Transverse colon (tissue), 4 donors: Measurements from ENCODE around the gene CYP4F12. TPM values are rescaled to one million over a fixed set of nuclear protein-coding genes. Genes with fewer than 3 reads are reported as not detected.

Experiments
- DNase-seq: peaks from one replicate; pipeline ENCODE4 v3.0.0-alpha.2; 2019
- H3K27ac ChIP-seq, 4 donors: fragments of 200-600 bp; sonication (generic); 2 replicates each; pipeline ENCODE4 v1.5.1; 2016 to 2018; ENCODE audit warnings: inconsistent platforms in 4 of 4
- H3K27me3 ChIP-seq: fragments of 200-600 bp; sonication (generic); 2 replicates; pipeline ENCODE4 v1.5.1; 2017; ENCODE audit warnings: inconsistent platforms
- H3K36me3 ChIP-seq, 4 donors: fragments of 200-600 bp; sonication (generic); 2 replicates each; pipeline ENCODE4 v1.5.1; 2017 to 2019; ENCODE audit warnings: inconsistent platforms in 4 of 4
- H3K4me1 ChIP-seq, 4 donors: fragments of 200-600 bp; sonication (generic); 2 replicates each; pipeline ENCODE4 v1.5.1; 2017 to 2020; ENCODE audit warnings: inconsistent platforms in 4 of 4
- H3K4me3 ChIP-seq, 4 donors: fragments of 200-600 bp; sonication (generic); 1 replicate in 1 of 4; 2 replicates in 3 of 4; pipeline versions ENCODE4 v1.5.1 to v1.6.1; 2017 to 2019; ENCODE audit warnings: inconsistent platforms in 4 of 4
- H3K9me3 ChIP-seq, 2 donors: fragments of 200-600 bp; sonication (generic); 2 replicates each; pipeline ENCODE4 v1.5.1; 2017 to 2019; ENCODE audit warnings: inconsistent platforms in 2 of 2
- EP300 ChIP-seq: sonication (generic); formaldehyde crosslinking; IDR thresholded peaks from one replicate; pipeline ENCODE4 v1.6.1; 2017; ENCODE audit warnings: antibody characterized with exemption, low read depth
- POLR2A ChIP-seq: fragments of 450-650 bp; IDR thresholded peaks from one replicate; pipeline ENCODE4 v1.6.1; 2016; ENCODE audit warnings: antibody characterized with exemption, mild to moderate bottlenecking, moderate library complexity
- POLR2AphosphoS5 ChIP-seq, 3 donors: sonication (generic); formaldehyde crosslinking; IDR thresholded peaks; one replicate each; pipeline ENCODE4 v1.6.1; 2016; ENCODE audit warnings: antibody characterized with exemption in 3 of 3
- WGBS, 2 donors: methylation state at CpG; one replicate each; pipeline ENCODE4 v1.1.5; 2018; ENCODE audit warnings: low coverage in 1 of 2; 5-methylcytosine and 5-hydroxymethylcytosine counted together
- in situ Hi-C, 4 donors: fragments of 200-750 bp; cut with MboI; loops; one replicate each; pipeline versions ENCODE4 v1.15.0 to v1.15.1; 2017; ENCODE audit warnings: low sequenced_read_pairs in 3 of 4, low pct_ligation_motif_present in 1 of 4, low pct_unique_long_range_greater_than_20kb in 1 of 4
- intact Hi-C: fragments of 100-400 bp; cut with DNase I; formaldehyde crosslinking; loops from one replicate; pipeline ENCODE4 v1.15.1; 2023; ENCODE audit warnings: low total_unique reads
- total RNA-seq, 4 donors: library from RNA; depleted of rRNA; stranded (reverse); fragments of >200 nt; gene quantifications; one replicate each; pipeline ENCODE4 v1.1.0, GENCODE V29; 2016
- TF ChIP-seq, protein P1 (sequence below), 5 experiments: fragments of 200-600 bp in 3 of 5; fragments of 450-650 bp in 2 of 5; sonication (generic) in 3 of 5; IDR thresholded peaks; 1 replicate in 2 of 5; 2 replicates in 3 of 5; pipeline ENCODE4 v1.5.1; 2016 to 2017; ENCODE audit warnings: antibody characterized with exemption in 5 of 5, inconsistent platforms in 3 of 5, mild to moderate bottlenecking in 2 of 5, moderate library complexity in 1 of 5

Gene CYP4F12
- total RNA-seq, 4 donors from 2014 or later: 229 to 406 (median 273) TPM

DNA sequence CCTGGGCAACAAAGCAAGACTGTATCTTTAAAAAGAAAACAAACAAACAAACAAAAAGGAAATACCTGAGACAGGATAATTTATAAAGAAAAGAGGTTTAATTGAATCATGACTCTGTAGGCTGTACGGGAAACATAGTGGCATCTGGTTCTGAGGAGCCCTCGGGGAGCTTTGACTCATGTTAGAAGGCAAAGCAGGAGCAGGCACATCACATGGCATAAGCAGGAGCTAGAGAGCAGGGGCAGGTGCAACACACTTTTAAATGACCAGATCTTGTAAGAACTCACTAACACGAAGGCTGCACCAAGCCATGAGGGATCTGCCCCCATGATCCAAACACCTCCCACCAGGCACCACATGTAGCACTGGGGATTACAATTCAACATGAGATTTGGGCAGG, 41.8 kb downstream of the CYP4F12 start:
- intact Hi-C loops (no loop called here), in situ Hi-C loops (no loop called here)
- peaks cover 0 to 9% (median 3%) of the 10 kb centered on the region in 4 donors for H3K4me1 ChIP-seq
- no peak for DNase-seq
- H3K27ac ChIP-seq: no peak overlapping the region
- H3K27me3 ChIP-seq: no peaks in the 10 kb centered on the region
- WGBS, 2 donors: 55% methylated on average over 3 of the region's 3 CpGs; no CpG with 5 or more reads in 1 of the 2 donors
- H3K36me3 ChIP-seq: no peaks in the 10 kb centered on the region
- H3K4me3 ChIP-seq: no peak overlapping the region
- no peak for TF ChIP-seq EP300
- no peak for TF ChIP-seq POLR2A
- TF ChIP-seq, protein P1, sequence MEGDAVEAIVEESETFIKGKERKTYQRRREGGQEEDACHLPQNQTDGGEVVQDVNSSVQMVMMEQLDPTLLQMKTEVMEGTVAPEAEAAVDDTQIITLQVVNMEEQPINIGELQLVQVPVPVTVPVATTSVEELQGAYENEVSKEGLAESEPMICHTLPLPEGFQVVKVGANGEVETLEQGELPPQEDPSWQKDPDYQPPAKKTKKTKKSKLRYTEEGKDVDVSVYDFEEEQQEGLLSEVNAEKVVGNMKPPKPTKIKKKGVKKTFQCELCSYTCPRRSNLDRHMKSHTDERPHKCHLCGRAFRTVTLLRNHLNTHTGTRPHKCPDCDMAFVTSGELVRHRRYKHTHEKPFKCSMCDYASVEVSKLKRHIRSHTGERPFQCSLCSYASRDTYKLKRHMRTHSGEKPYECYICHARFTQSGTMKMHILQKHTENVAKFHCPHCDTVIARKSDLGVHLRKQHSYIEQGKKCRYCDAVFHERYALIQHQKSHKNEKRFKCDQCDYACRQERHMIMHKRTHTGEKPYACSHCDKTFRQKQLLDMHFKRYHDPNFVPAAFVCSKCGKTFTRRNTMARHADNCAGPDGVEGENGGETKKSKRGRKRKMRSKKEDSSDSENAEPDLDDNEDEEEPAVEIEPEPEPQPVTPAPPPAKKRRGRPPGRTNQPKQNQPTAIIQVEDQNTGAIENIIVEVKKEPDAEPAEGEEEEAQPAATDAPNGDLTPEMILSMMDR (IDR thresholded peaks at IDR 0.05): no peak
- TF ChIP-seq POLR2AphosphoS5 (IDR thresholded peaks at IDR 0.05): no peak
- no peaks in the 10 kb centered on the region for H3K9me3 ChIP-seq

DNA sequence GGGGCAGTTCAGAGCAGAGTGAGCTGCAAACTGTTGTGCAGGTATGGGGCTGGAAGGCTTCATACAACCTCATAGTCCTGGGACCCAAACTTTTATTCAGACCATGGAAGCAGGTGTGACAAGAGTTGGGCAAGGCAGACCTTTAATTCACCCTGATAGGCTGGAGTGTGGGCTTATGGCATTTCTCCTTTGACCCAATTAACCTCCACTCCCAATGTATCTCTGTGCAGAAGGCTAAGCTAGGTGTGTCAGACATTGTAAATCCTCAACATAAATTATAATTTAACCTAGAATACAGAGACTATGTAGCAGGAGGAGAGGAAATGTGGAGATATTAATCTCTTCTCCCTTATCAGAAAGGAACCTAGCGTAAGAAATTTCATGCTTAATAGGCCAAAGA, 42.8 kb downstream of the CYP4F12 start:
- Histone ChIP-seq H3K27me3 (peaks cover under 1% of the 10 kb centered on the region), H3K27ac (peak overlapping the region in 3 of 4 donors; percentile 34 to 60 (median 45)), H3K36me3 (no peaks in the 10 kb centered on the region), H3K4me3 (no peak overlapping the region), H3K4me1 (peaks cover 0 to 9% (median 3%) of the 10 kb centered on the region in 4 donors), H3K9me3 (no peaks in the 10 kb centered on the region)
- 50 to 63% methylated on average over 1 of the region's 1 CpG for WGBS, 2 donors
- intact Hi-C loops: no loop called here
- TF ChIP-seq POLR2AphosphoS5 (IDR thresholded peaks at IDR 0.05) (no peak), EP300 (no peak), POLR2A (no peak)
- TF ChIP-seq, protein P1 (IDR thresholded peaks at IDR 0.05): no peak
- in situ Hi-C loops: no loop called here
- DNase-seq: no peak

DNA sequence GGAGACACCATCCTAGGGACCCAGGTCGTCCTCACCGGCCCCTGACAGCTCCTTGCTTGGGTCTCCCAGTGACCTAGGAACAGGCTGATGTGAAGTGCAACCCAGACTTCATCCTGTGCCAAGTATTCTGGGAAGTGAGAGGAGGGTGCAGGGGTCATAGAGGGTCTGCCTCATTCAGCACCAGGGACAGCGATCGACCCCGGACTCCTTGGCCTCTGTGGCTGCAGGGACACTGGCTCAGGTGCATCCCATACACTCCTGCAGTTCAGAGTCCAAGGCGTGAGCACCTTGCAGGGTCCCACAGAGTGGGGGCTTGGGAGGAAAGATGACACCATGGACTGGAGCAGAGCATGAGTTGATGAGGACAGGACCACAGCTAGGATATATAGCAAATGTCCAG, 44.9 kb downstream of the CYP4F12 start:
- H3K4me3 ChIP-seq: no peak overlapping the region
- peaks cover 0 to 9% (median 3%) of the 10 kb centered on the region in 4 donors for H3K4me1 ChIP-seq
- WGBS, 2 donors: 55% methylated on average over 4 of the region's 6 CpGs; no CpG with 5 or more reads in 1 of the 2 donors
- in situ Hi-C loops: no loop called here
- H3K36me3 ChIP-seq: no peaks in the 10 kb centered on the region
- no peaks in the 10 kb centered on the region for H3K9me3 ChIP-seq
- intact Hi-C loops: no loop called here
- H3K27ac ChIP-seq: no peak overlapping the region
- H3K27me3 ChIP-seq: peaks cover 11% of the 10 kb centered on the region
- no peak for TF ChIP-seq POLR2AphosphoS5 (IDR thresholded peaks at IDR 0.05)
- no peak for TF ChIP-seq EP300
- no peak for TF ChIP-seq POLR2A
- TF ChIP-seq, protein P1 (IDR thresholded peaks at IDR 0.05): no peak
- DNase-seq: no peak

DNA sequence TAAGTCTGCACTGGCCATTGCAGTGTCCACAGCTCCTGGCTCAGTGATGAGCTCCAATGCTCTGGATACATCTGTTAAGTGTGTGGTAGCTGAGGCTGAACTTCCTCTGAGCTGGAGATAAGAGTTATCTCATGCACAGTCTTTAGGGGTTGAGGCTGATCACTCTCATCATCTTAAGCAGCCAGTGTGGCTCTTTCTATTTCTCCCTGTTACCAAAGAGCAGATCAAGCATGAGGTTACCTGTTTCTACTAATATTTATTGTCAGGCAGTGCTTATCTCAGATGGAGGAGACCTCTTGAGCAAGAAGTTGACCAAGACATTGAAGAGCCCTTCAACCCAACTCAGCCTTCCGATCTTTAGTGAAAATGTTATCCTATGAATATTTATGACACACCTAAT, 48.4 kb downstream of the CYP4F12 start:
- intact Hi-C loops: no loop called here
- 83% methylated on average over 1 of the region's 1 CpG; no CpG with 5 or more reads in 1 of the 2 donors for WGBS, 2 donors
- TF ChIP-seq POLR2A: no peak
- no peak for TF ChIP-seq EP300
- TF ChIP-seq, protein P1 (IDR thresholded peaks at IDR 0.05): no peak
- no peak for TF ChIP-seq POLR2AphosphoS5 (IDR thresholded peaks at IDR 0.05)
- Histone ChIP-seq H3K9me3 (no peaks in the 10 kb centered on the region), H3K36me3 (no peaks in the 10 kb centered on the region), H3K27ac (no peak overlapping the region), H3K27me3 (peaks cover 45% of the 10 kb centered on the region), H3K4me1 (peaks cover 0 to 4% (median 1%) of the 10 kb centered on the region in 4 donors), H3K4me3 (no peak overlapping the region)
- no peak for DNase-seq
- in situ Hi-C loops: no loop called here
